IMR-90 (cell line): ENCODE measurements around the gene ALDH1L2. TPM values are rescaled to one million over a fixed set of nuclear protein-coding genes. Genes with fewer than 3 reads are reported as not detected.

Source experiments
- ATAC-seq: fragments of 200-7000 bp; cut with Tn5 transposase; 2 replicates; pipeline ENCODE4 v1.9.1; 2020; ENCODE audit warnings: low read depth, mild to moderate bottlenecking, moderate library complexity
- BruUV-seq: library from RNA; stranded (reverse); fragments of 400-500 nt; replicated peaks from 2 replicates; lab custom pipeline; 2021; lab: Mats Ljungman, UMichigan
- CTCF ChIA-PET: fragments of 300-600 bp; formaldehyde crosslinking; extraction: SDS; loops from one replicate; lab custom pipeline; 2021; ENCODE audit warnings: antibody characterized with exemption; lab: Yijun Ruan, JAX
- POLR2A ChIA-PET: fragments of 300-600 bp; sonication (Branson Sonifier 250); formaldehyde crosslinking; loops from one replicate; lab custom pipeline; 2022; ENCODE audit warnings: antibody characterized with exemption; ENCODE audit not compliant: unreplicated experiment; lab: Charles Lee
- DNase-seq: peaks from one replicate; pipeline ENCODE4 v3.0.0; 2013
- H2AFZ ChIP-seq: replicated peaks from 2 replicates; pipeline ENCODE3; 2013; ENCODE audit warnings: low read length, mild to moderate bottlenecking; ENCODE audit not compliant: poor library complexity
- H2AK5ac ChIP-seq: 2 replicates; pipeline ENCODE4 v1.6.1; 2013; ENCODE audit warnings: low read depth, low read length, inconsistent platforms
- H2AK9ac ChIP-seq: replicated peaks from 2 replicates; pipeline ENCODE3; 2013; ENCODE audit warnings: mild to moderate bottlenecking, low read depth, low read length, moderate library complexity; ENCODE audit not compliant: poor library complexity
- H2BK120ac ChIP-seq: 2 replicates; pipeline ENCODE4 v1.6.1; 2013; ENCODE audit warnings: low read depth, low read length, inconsistent platforms
- H2BK15ac ChIP-seq: 3 replicates; pipeline ENCODE4 v1.6.1; 2013; ENCODE audit warnings: low read depth, low read length, inconsistent platforms
- H2BK20ac ChIP-seq: 2 replicates; pipeline ENCODE4 v1.6.1; 2013; ENCODE audit warnings: low read depth, mild to moderate bottlenecking, inconsistent platforms, low read length, moderate library complexity
- H2BK5ac ChIP-seq: 2 replicates; pipeline ENCODE4 v1.6.1; 2013; ENCODE audit warnings: mild to moderate bottlenecking, low read depth, low read length, inconsistent platforms; ENCODE audit not compliant: poor library complexity, severe bottlenecking
- H3K14ac ChIP-seq: replicated peaks from 2 replicates; pipeline ENCODE4 v1.6.1; 2013; ENCODE audit warnings: low read depth, low read length, inconsistent platforms
- H3K18ac ChIP-seq: 2 replicates; pipeline ENCODE4 v1.6.1; 2013; ENCODE audit warnings: low read depth, low read length, control low read depth
- H3K23ac ChIP-seq: 2 replicates; pipeline ENCODE4 v1.6.1; 2013; ENCODE audit warnings: low read depth, low read length, inconsistent platforms
- H3K27ac ChIP-seq: 2 replicates; pipeline ENCODE4 v1.5.1; 2013; ENCODE audit warnings: mild to moderate bottlenecking, control low read depth, low read length; ENCODE audit not compliant: insufficient read depth
- H3K27me3 ChIP-seq: 2 replicates; pipeline ENCODE4 v1.6.1; 2013; ENCODE audit warnings: low read length; ENCODE audit not compliant: control insufficient read depth, insufficient read depth
- H3K36me3 ChIP-seq: 2 replicates; pipeline ENCODE4 v1.6.1; 2013; ENCODE audit warnings: low read length, mixed read lengths; ENCODE audit not compliant: control insufficient read depth, insufficient read depth
- H3K4ac ChIP-seq: 2 replicates; pipeline ENCODE4 v1.6.1; 2013; ENCODE audit warnings: low read depth, low read length, inconsistent platforms
- H3K4me1 ChIP-seq: 2 replicates; pipeline ENCODE4 v1.6.1; 2013; ENCODE audit warnings: low read length, mixed read lengths; ENCODE audit not compliant: control insufficient read depth, insufficient read depth
- H3K4me2 ChIP-seq: 2 replicates; pipeline ENCODE4 v1.6.1; 2013; ENCODE audit warnings: low read depth, mild to moderate bottlenecking, control low read depth, low read length, moderate library complexity
- H3K4me3 ChIP-seq: 2 replicates; pipeline ENCODE4 v1.5.1; 2013; ENCODE audit warnings: low read depth, mild to moderate bottlenecking, control low read depth, low read length, moderate library complexity; ENCODE audit not compliant: insufficient read depth
- H3K56ac ChIP-seq: 2 replicates; pipeline ENCODE4 v1.6.1; 2013; ENCODE audit warnings: low read length, inconsistent platforms; ENCODE audit not compliant: insufficient read depth; ENCODE audit errors: extremely low read depth
- H3K79me1 ChIP-seq, 2 experiments: 2 replicates each; pipeline ENCODE4 v1.6.1; 2013; ENCODE audit warnings: low read length in 2 of 2, inconsistent platforms in 1 of 2, low read depth in 1 of 2
- H3K9ac ChIP-seq: 2 replicates; pipeline ENCODE4 v1.6.1; 2013; ENCODE audit warnings: low read depth, low read length, control low read depth
- H3K9me1 ChIP-seq: 2 replicates; pipeline ENCODE4 v1.6.1; 2013; ENCODE audit warnings: low read length, inconsistent platforms; ENCODE audit not compliant: insufficient read depth
- H3K9me3 ChIP-seq: 2 replicates; pipeline ENCODE4 v1.6.1; 2013; ENCODE audit warnings: low read length; ENCODE audit not compliant: control insufficient read depth, insufficient read depth
- H4K20me1 ChIP-seq: 2 replicates; pipeline ENCODE4 v1.6.1; 2013; ENCODE audit warnings: low read length, inconsistent platforms; ENCODE audit not compliant: insufficient read depth
- H4K5ac ChIP-seq: 2 replicates; pipeline ENCODE4 v1.6.1; 2013; ENCODE audit warnings: mild to moderate bottlenecking, low read depth, low read length, control low read depth
- H4K8ac ChIP-seq, 2 experiments: 2 replicates each; pipeline ENCODE4 v1.6.1; 2013; ENCODE audit warnings: low read depth in 2 of 2, low read length in 2 of 2, control low read depth in 1 of 2, inconsistent platforms in 1 of 2
- H4K91ac ChIP-seq: 2 replicates; pipeline ENCODE4 v1.6.1; 2013; ENCODE audit warnings: low read depth, low read length, inconsistent platforms; ENCODE audit not compliant: insufficient read depth
- BHLHE40 ChIP-seq: fragments of 150-350 bp; IDR thresholded peaks from 2 replicates; pipeline ENCODE4 v1.6.1; 2016; ENCODE audit warnings: mild to moderate bottlenecking, low read depth, low read length
- CHD1 ChIP-seq: IDR thresholded peaks from 2 replicates; pipeline ENCODE4 v1.6.1; 2012; ENCODE audit warnings: low read depth, low read length, improper control_type of control experiment
- FOS ChIP-seq: fragments of 150-350 bp; IDR thresholded peaks from 2 replicates; pipeline ENCODE4 v1.6.1; 2016; ENCODE audit warnings: low read depth, low read length
- MAZ ChIP-seq: IDR thresholded peaks from 2 replicates; pipeline ENCODE4 v1.6.1; 2012; ENCODE audit warnings: low read depth, mild to moderate bottlenecking, low read length, improper control_type of control experiment, moderate library complexity, borderline replicate concordance
- MXI1 ChIP-seq: IDR thresholded peaks from 2 replicates; pipeline ENCODE4 v1.6.1; 2012; ENCODE audit warnings: low read depth, mild to moderate bottlenecking, low read length, moderate library complexity, borderline replicate concordance
- NFE2L2 ChIP-seq: fragments of 150-350 bp; IDR thresholded peaks from 2 replicates; pipeline ENCODE4 v1.6.1; 2016; ENCODE audit warnings: low read depth, mild to moderate bottlenecking, low read length
- RCOR1 ChIP-seq: IDR thresholded peaks from 2 replicates; pipeline ENCODE4 v1.6.1; 2012; ENCODE audit warnings: mild to moderate bottlenecking, low read length, improper control_type of control experiment; ENCODE audit not compliant: insufficient replicate concordance
- RFX5 ChIP-seq: IDR thresholded peaks from 2 replicates; pipeline ENCODE4 v1.8.0; 2012; ENCODE audit warnings: low read depth, mild to moderate bottlenecking, low read length, moderate library complexity
- WGBS, 2 experiments: methylation state at CpG; one replicate each; pipeline versions ENCODE4 v1.1.5 to v1.1.7; 2013; ENCODE audit warnings: missing lambda C conversion rate in 2 of 2; ENCODE audit not compliant: insufficient read length in 1 of 2; ENCODE audit errors: extremely low coverage in 2 of 2; 5-methylcytosine and 5-hydroxymethylcytosine counted together
- dilution Hi-C: fragments of 300-500 bp; cut with HindIII; formaldehyde crosslinking; loops from one replicate; pipeline ENCODE4 v1.14.3; 2018; ENCODE audit warnings: low sequenced_read_pairs; ENCODE audit not compliant: unreplicated experiment
- in situ Hi-C: fragments of 300-500 bp; cut with MboI; formaldehyde crosslinking; loops from 3 replicates; pipeline ENCODE4 v1.14.3; 2019; ENCODE audit warnings: low sequenced_read_pairs, inconsistent platforms, mixed read lengths
- intact Hi-C: fragments of 100-400 bp; cut with micrococcal nuclease; formaldehyde crosslinking; loops from 2 replicates; pipeline ENCODE4 v1.10.0; 2022
- polyA plus RNA-seq, 3 experiments: library from polyadenylated mRNA; depleted of rRNA; stranded (reverse); fragments of >200 nt; gene quantifications; 2 replicates each; pipeline ENCODE4 v1.2.3, GENCODE V29; 2012; ENCODE audit warnings: low replicate concordance in 1 of 3
- total RNA-seq: library from RNA; depleted of rRNA; stranded (reverse); fragments of >200 nt; gene quantifications from 2 replicates; pipeline ENCODE4 v1.2.3, GENCODE V29; 2012
- TF ChIP-seq, protein P1 (sequence below): fragments of 150-350 bp; IDR thresholded peaks from 2 replicates; pipeline ENCODE4 v1.6.1; 2016; ENCODE audit warnings: low read depth, mild to moderate bottlenecking, low read length, moderate library complexity, borderline replicate concordance
- TF ChIP-seq, protein P2 (sequence below): fragments of 150-350 bp; IDR thresholded peaks from 2 replicates; pipeline ENCODE4 v1.6.1; 2017; ENCODE audit warnings: mild to moderate bottlenecking, antibody characterized with exemption, low read length, low read depth

ALDH1L2 gene
- total and polyA plus RNA-seq, 2 of the 4 experiments (the other 2 are of a cell fraction), result 21.1 to 22.8 TPM

DNA sequence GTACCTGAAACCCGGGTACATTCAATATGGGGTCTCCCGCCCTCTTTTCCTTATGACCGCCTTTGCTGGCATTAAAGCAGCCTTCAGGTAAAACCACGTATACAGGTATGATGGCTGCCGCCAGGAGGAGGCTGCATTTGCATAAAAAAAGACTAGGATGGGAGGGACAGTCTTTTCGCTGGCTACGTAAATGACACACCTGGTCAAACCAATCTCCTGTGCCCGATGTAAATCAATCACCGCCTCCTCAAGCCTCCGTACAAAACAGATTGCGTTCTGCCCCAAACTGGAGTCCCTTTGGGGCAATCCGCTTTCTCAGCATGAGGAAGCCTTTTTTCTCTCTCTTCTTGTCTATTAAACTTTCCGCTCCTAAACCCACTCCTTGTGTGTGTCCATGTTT is 8.1 kb upstream of the ALDH1L2 start:
- Histone ChIP-seq H3K56ac (no peak overlapping the region), H3K27me3 (peaks cover 10% of the 10 kb centered on the region), H2AK9ac (no peak overlapping the region), H3K4me3 (no peak overlapping the region), H2AK5ac (no peak overlapping the region), H2BK15ac (no peak overlapping the region), H2BK20ac (no peak overlapping the region), H4K20me1 (no peaks in the 10 kb centered on the region), H4K5ac (no peak overlapping the region), H3K9me1 (no peaks in the 10 kb centered on the region), H2BK5ac (no peak overlapping the region), H3K79me1 (no peaks in the 10 kb centered on the region), H3K14ac (no peak overlapping the region), H3K9ac (no peak overlapping the region), H4K91ac (no peak overlapping the region), H3K23ac (no peak overlapping the region), H3K18ac (no peak overlapping the region), H2AFZ (no peak overlapping the region), H3K4me1 (no peaks in the 10 kb centered on the region), H3K36me3 (no peaks in the 10 kb centered on the region), H4K8ac (no peak overlapping the region), H3K27ac (no peak overlapping the region), H3K4me2 (no peak overlapping the region), H2BK120ac (no peak overlapping the region), H3K4ac (no peak overlapping the region), H3K9me3 (0 out of 2 replicates have a peak, but pooled peaks cover 4% of the 10 kb centered on the region)
- DNase-seq (no peak), ATAC-seq (no peak)
- WGBS, 2 experiments, result 21% methylated on average over 5 of the region's 13 CpGs; no CpG with 5 or more reads in 1 of the 2 experiments
- intact Hi-C loops (no loop called here), dilution Hi-C loops (no loop called here), in situ Hi-C loops (no loop called here)
- TF ChIP-seq BHLHE40 (no peak), FOS (no peak), RFX5 (no peak), CHD1 (no peak), MXI1 (no peak), RCOR1 (no peak), NFE2L2 (no peak), MAZ (no peak)
- TF ChIP-seq, protein P1, sequence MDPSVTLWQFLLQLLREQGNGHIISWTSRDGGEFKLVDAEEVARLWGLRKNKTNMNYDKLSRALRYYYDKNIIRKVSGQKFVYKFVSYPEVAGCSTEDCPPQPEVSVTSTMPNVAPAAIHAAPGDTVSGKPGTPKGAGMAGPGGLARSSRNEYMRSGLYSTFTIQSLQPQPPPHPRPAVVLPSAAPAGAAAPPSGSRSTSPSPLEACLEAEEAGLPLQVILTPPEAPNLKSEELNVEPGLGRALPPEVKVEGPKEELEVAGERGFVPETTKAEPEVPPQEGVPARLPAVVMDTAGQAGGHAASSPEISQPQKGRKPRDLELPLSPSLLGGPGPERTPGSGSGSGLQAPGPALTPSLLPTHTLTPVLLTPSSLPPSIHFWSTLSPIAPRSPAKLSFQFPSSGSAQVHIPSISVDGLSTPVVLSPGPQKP, result no peak
- TF ChIP-seq, protein P2, sequence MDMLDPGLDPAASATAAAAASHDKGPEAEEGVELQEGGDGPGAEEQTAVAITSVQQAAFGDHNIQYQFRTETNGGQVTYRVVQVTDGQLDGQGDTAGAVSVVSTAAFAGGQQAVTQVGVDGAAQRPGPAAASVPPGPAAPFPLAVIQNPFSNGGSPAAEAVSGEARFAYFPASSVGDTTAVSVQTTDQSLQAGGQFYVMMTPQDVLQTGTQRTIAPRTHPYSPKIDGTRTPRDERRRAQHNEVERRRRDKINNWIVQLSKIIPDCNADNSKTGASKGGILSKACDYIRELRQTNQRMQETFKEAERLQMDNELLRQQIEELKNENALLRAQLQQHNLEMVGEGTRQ, result no peak
- POLR2A ChIA-PET, result no interaction called here
- no TSS peak for BruUV-seq
- CTCF ChIA-PET, result no interaction called here
